CD4-positive, alpha-beta T cell treated with Interleukin-17A for 1 hour (primary cell): ENCODE results near the gene EIF3K.

Experiments used
- DNase-seq: peaks from one replicate; pipeline ENCODE4 v3.0.0-alpha.2; 2020

Gene EIF3K

DNA sequence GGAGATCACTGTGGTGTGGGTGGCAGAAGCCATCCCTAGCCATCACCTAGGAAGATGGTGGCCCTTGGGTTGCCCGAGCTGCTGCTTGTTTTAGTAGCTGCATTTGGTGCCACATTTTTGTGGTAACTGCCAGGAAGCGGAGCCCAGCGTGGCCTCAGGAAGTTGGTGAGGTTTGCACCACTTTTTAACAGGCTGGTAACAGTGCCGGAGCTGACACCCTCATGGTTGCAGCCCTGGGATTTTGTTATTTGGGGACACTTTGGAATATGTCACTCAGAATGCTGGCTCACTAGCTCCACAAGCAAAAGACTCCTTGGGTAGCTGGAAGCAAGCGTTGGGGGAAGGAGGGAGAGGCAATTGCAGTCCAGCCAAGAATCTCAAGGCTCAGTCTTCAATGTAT lies 50.6 kb downstream of the EIF3K start:
- peak; percentile 64 for DNase-seq

GRCh38 chr19:38670921-38671398 lies 52.0 kb downstream of the EIF3K start:
- DNase-seq = no peak

GRCh38 chr19:38671654-38672053 lies 52.7 kb downstream of the EIF3K start:
- DNase-seq = no peak

DNA sequence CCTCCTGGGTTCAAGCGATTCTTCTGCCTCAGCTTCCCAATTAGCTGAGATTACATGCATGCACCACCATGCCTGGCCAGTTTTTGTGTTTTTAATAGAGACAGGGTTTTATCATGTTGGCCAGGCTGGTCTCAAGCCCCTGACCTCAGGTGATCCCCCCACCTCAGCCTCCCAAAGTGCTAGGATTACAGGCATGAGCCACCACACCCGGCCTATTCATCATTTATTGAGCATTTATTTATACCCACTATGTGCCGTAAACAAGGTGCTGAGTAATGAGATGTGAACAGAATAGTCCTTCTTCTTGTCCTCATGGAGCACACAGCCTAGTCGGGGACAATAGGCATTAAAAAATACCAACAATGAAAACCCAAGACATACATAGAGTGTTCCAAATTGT lies 54.0 kb downstream of the EIF3K start:
- DNase-seq = no peak

DNA sequence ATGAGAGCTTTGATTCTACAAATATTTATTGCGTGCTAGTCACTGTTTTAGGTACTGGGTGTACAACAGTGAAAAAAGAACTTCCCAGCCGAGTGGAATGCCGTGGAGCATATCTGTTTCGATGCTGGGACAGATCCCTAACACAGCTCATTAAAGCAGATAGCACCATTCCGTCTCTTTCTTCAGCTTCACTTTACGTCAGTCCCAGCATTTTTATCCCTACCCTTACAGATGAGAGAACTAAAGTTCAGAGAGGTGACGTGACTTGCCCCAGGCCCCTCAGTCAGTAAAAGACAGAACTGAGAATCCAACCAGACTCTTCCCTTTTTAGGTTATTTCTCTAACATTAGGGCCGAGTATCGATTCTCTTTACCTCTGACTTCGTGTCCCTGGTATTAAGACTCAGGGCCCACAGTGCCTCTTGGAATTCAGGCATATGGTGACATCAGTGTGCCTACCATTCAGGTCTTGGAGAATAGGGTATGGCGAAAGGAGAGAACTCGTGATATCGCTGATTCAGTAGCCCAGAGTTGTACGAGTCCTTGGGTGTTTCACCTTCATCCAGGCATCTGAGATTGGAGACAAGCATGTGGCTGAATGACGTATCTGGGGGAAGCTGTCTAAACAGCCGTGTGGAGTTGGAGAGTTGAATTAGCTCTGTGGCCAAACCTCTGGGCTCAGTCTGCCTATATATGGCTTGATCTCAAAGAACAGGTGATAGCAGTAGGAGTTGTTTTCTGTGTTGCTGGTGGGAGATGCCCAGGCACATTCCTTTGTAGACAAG lies 55.6 kb downstream of the EIF3K start:
- DNase-seq = no peak

- DNase-seq = peak; percentile 42
Observed at GRCh38 chr19:38675611-38676010, 56.6 kb downstream of the EIF3K start.

DNA sequence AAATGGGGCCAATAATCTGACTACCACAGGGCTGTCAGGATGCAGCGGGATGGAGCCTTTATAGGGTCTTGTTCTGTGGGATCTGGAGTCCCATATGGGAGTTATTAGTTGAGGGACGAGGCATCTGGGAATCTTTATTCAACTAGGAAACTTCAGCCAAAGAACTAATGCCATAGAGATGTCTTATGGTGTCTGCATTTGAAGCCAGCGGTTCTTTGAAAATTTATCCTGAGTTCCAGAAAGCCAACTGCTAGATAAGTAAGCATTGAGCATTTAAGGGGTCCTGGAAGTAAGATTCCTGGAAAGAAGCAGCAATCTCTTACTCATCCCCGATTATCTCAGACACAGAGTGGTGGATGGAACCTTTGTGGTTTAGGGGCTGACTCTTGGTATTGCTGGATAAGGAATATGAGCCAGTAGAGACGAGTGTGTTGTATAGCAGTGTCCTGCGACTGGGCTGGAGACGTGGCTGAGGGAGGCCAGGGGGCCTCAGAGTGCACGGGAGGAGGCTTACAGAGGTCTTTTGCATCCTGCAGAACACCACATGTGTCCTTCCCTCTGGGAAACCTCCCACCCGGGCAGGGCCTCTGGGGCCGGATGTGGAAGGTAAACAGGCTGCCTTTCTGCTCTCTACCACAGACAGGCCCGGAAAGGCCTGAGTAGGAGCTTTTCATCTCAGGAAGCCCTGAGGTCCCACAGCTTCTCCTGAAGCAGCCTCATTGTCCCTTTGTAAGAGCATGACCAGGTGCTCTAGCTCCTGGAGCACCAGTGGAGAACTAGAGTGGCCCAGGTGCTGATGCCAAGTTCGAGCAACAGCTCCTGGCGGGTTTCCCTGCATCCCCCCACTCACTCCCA lies 57.3 kb downstream of the EIF3K start:
- no peak for DNase-seq

GRCh38 chr19:38676878-38677646 lies 58.1 kb downstream of the EIF3K start:
- DNase-seq = no peak

- DNase-seq = no peak
Observed at GRCh38 chr19:38678217-38678890, 59.4 kb downstream of the EIF3K start.

DNA sequence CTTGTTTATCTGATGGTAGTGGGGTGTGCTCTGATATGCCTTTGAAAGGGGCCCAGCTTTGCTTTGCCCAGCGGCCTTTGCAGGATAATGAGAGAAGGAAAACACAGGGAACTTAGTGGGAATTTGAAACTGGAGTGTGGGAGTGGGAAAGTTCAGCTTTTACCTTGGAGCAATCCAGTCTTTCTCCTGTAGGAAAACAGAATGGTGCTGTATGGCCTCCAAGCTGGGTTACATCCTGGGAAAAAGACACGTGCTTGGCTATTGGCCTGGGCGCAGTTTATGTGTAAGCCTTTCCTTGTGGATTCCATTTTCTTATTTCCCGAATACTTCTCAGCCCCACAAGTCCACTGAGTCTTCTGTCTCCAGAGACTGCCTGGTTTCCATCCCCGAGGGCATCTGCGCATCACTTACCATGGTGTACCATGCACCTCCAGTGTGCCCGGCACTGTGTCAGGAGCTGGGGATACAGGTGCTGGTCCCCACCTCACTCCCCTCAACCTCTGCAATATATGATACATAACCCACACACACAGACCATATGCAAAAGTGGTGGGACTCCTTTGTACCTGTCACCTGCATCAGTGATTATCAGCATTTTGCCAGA lies 60.0 kb downstream of the EIF3K start:
- no peak for DNase-seq

DNA sequence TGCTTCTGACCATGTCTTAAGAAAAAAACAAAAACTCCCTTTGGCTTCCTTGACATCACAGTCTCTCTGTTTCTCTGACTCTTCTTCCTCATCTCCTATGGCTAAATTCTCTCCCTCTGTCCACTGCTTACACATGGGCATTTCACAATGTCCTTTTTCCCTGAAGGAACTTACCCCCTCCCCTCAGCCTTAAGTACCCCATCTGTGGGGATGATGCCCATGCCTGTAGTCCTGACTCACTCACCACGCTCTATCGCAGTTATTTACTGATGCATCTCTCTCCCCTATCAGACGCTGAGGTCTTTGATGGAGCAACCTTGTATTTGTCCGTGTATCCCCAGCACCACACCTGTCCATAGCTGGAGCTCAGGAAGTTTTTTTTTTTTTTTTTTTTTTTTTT lies 60.9 kb downstream of the EIF3K start:
- DNase-seq = no peak

GRCh38 chr19:38682195-38682867 lies 63.3 kb downstream of the EIF3K start:
- DNase-seq = no peak

DNA sequence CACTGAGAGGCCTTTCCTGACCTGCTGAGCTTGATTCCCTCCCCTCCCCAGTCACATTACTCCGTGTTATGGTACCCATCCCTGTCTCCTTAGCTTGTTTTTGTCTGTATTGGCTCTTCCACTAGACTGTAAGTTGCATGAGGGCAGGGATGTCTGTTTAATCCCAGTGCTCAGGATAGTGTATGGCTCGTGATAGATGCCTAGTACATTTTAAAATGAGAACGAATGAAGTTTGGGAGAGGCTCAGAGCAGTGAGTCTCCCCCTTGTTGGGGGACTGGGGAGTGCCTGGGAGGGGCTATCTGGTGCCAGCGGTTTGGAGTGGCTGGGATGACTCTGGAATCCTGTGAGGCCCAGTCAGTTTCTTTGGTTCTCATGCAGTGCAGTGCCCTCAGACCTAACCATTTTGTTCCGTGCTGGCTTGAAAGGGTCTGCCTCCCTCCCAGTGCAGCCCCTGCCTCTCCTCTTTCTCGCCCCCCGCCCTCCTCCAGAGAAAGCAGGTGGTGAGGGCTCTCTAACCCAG lies 63.9 kb downstream of the EIF3K start:
- DNase-seq = no peak

GRCh38 chr19:38683393-38684077 lies 64.5 kb downstream of the EIF3K start:
- DNase-seq = peak; percentile 68

- peak; percentile 57 for DNase-seq
Observed at GRCh38 chr19:38684078-38684861, 65.3 kb downstream of the EIF3K start.

GRCh38 chr19:38684862-38685665 lies 66.1 kb downstream of the EIF3K start:
- DNase-seq = no peak

DNA sequence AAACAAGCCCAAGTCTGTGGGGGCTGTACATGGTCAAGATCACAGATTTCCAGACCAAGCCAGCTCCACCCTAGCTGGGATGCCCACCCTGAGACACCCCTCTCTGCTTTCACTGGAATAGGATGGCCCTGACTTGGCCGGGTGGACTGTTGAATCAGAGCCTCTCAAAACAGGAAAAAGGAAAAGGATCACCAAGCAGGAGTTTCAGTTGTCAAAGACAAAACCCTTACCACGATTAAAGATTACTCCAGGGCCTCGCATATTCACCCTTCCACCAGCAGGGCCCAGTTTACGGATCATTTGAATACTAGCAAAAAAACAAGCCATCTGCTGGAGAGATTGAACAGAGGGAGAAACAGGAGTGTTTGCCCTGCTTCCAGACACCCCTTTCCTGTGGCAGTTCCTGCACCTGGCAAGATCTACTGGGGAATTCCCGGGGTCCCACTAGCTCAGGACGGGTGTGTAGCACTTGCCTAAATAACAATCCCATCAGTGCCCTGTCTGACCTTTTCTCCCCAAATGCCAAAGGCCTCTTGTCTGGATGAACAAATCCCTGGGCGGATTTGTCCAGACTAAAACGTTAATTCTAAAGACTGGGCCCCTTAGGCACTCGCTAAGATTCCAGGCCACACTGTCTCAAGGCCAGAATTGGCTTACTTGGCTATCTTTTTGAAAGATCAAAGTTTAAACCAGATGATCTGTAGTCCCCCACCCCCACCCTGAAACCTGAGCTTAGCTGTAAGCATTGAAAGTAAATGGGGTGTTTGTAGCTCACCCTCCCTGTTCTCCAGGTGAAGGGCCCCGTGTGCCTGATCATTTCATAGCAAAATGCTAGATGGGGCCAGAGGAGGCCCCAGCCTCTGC lies 66.9 kb downstream of the EIF3K start:
- peak; percentile 38 for DNase-seq

- peak; percentile 67 for DNase-seq
Observed at GRCh38 chr19:38686530-38686888, 67.5 kb downstream of the EIF3K start.
